Trophoblast cell (in vitro differentiated cells and primary cell): ENCODE data around the gene FAM53A.
A peak's percentile ranks its signal among the peaks of the same experiment; 100 is the strongest.

Experiments
- DNase-seq, 2 donors: peaks; one replicate each; pipeline ENCODE4 v3.0.0-alpha.2; 2016
- H2AFZ ChIP-seq: 2 replicates; pipeline ENCODE4 v1.6.1; 2013; ENCODE audit warnings: low read length, moderate library complexity, mild to moderate bottlenecking; ENCODE audit not compliant: insufficient read depth, poor library complexity
- H2AK5ac ChIP-seq: 2 replicates; pipeline ENCODE4 v1.6.1; 2013; ENCODE audit warnings: mild to moderate bottlenecking, low read length
- H2BK120ac ChIP-seq: 2 replicates; pipeline ENCODE4 v1.6.1; 2013; ENCODE audit warnings: low read length, mild to moderate bottlenecking, moderate library complexity; ENCODE audit not compliant: insufficient read depth, poor library complexity
- H2BK12ac ChIP-seq: 2 replicates; pipeline ENCODE4 v1.6.1; 2013; ENCODE audit warnings: mild to moderate bottlenecking, low read length, moderate library complexity
- H2BK5ac ChIP-seq: 2 replicates; pipeline ENCODE4 v1.6.1; 2013; ENCODE audit warnings: low read length, low read depth, moderate library complexity, mild to moderate bottlenecking; ENCODE audit not compliant: poor library complexity
- H3K14ac ChIP-seq: 2 replicates; pipeline ENCODE4 v1.6.1; 2013; ENCODE audit warnings: mild to moderate bottlenecking, low read length
- H3K18ac ChIP-seq: 2 replicates; pipeline ENCODE4 v1.6.1; 2013; ENCODE audit warnings: mild to moderate bottlenecking, low read length
- H3K23ac ChIP-seq: 2 replicates; pipeline ENCODE4 v1.6.1; 2013; ENCODE audit warnings: low read length
- H3K27ac ChIP-seq: 2 replicates; pipeline ENCODE4 v1.5.1; 2013; ENCODE audit warnings: low read depth, mild to moderate bottlenecking, inconsistent platforms, low read length, moderate library complexity
- H3K27me3 ChIP-seq: 2 replicates; pipeline ENCODE4 v1.6.1; 2013; ENCODE audit warnings: inconsistent platforms, mild to moderate bottlenecking, low read length, moderate library complexity; ENCODE audit not compliant: insufficient read depth
- H3K36me3 ChIP-seq, 2 experiments: 1 replicate in 1 of 2; 2 replicates in 1 of 2; pipeline ENCODE4 v1.6.1; 2013; ENCODE audit warnings: low read length in 2 of 2, mild to moderate bottlenecking in 2 of 2, moderate library complexity in 1 of 2; ENCODE audit not compliant: insufficient read depth in 2 of 2, control insufficient read depth in 1 of 2
- H3K4ac ChIP-seq: 2 replicates; pipeline ENCODE4 v1.6.1; 2013; ENCODE audit warnings: low read depth, mild to moderate bottlenecking, low read length, moderate library complexity
- H3K4me1 ChIP-seq, 2 experiments: 1 replicate in 1 of 2; 2 replicates in 1 of 2; pipeline ENCODE4 v1.6.1; 2013; ENCODE audit warnings: low read length in 2 of 2, mild to moderate bottlenecking in 2 of 2, moderate library complexity in 1 of 2; ENCODE audit not compliant: insufficient read depth in 2 of 2, control insufficient read depth in 1 of 2
- H3K4me2 ChIP-seq: 2 replicates; pipeline ENCODE4 v1.6.1; 2013; ENCODE audit warnings: inconsistent platforms, mild to moderate bottlenecking, low read length, moderate library complexity
- H3K4me3 ChIP-seq: 2 replicates; pipeline ENCODE4 v1.5.1; 2013; ENCODE audit warnings: mild to moderate bottlenecking, low read depth, low read length, inconsistent platforms
- H3K79me1 ChIP-seq: one replicate; pipeline ENCODE4 v1.6.1; 2013; ENCODE audit warnings: low read length
- H3K79me2 ChIP-seq: 2 replicates; pipeline ENCODE4 v1.6.1; 2013; ENCODE audit warnings: low read length, mild to moderate bottlenecking; ENCODE audit not compliant: control insufficient read depth, insufficient read depth, poor library complexity
- H3K9ac ChIP-seq: 2 replicates; pipeline ENCODE4 v1.6.1; 2013; ENCODE audit warnings: mild to moderate bottlenecking, low read length
- H3K9me3 ChIP-seq: 2 replicates; pipeline ENCODE4 v1.6.1; 2013; ENCODE audit warnings: low read depth, mild to moderate bottlenecking, control low read depth, inconsistent platforms, low read length; ENCODE audit not compliant: insufficient read depth
- H4K12ac ChIP-seq: 2 replicates; pipeline ENCODE4 v1.6.1; 2013; ENCODE audit warnings: low read depth, mild to moderate bottlenecking, low read length, moderate library complexity
- H4K8ac ChIP-seq: 2 replicates; pipeline ENCODE4 v1.6.1; 2013; ENCODE audit warnings: low read depth, mild to moderate bottlenecking, low read length, moderate library complexity
- H4K91ac ChIP-seq: one replicate; pipeline ENCODE4 v1.6.1; 2013; ENCODE audit warnings: low read depth, mild to moderate bottlenecking, low read length, moderate library complexity
- WGBS: extraction: QIAGEN DNeasy Blood & Tissue Kit; methylation state at CpG from one replicate; pipeline ENCODE4 v1.1.7; 2013; ENCODE audit warnings: missing lambda C conversion rate; ENCODE audit not compliant: insufficient read length, insufficient coverage; ENCODE audit errors: extremely low coverage; 5-methylcytosine and 5-hydroxymethylcytosine counted together

FAM53A gene

DNA sequence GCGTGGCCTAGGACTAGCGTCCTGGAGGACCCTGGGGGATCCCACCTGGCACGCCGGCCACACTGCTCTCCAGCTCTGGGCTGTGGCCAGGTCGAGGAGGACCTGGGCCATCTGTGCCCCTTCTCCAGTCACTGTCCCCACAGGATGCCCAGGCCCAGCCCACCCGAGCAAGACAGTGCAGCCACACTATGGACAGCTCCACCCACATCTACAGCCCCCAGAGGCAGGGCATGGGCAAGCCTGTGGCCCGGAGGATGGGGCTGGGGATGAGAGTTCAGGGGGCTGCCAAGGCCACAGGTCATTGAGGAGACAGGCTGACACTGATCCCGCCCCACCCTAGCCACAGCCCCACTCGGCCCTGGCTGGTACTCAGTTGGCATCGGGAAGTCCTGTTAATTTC is 30.3 kb downstream of the FAM53A start:
- H3K4me3 ChIP-seq, result no peak overlapping the region
- H3K4ac ChIP-seq, result no peak overlapping the region
- H2BK12ac ChIP-seq, result no peak overlapping the region
- no peak overlapping the region for H2BK120ac ChIP-seq
- DNase-seq, result no peak
- H3K27ac ChIP-seq, result no peak overlapping the region
- no CpG with 5 or more reads among the region's 10 CpGs for WGBS
- H2AFZ ChIP-seq, result no peak overlapping the region
- H4K8ac ChIP-seq, result no peak overlapping the region
- H3K27me3 ChIP-seq, result no peaks in the 10 kb centered on the region
- H3K36me3 ChIP-seq, result no peaks in the 10 kb centered on the region
- no peak overlapping the region for H3K23ac ChIP-seq
- no peaks in the 10 kb centered on the region for H3K79me1 ChIP-seq
- H3K14ac ChIP-seq, result no peak overlapping the region
- no peaks in the 10 kb centered on the region for H3K79me2 ChIP-seq
- no peak overlapping the region for H4K91ac ChIP-seq
- H2AK5ac ChIP-seq, result no peak overlapping the region
- H4K12ac ChIP-seq, result no peak overlapping the region
- no peaks in the 10 kb centered on the region for H3K4me1 ChIP-seq
- no peak overlapping the region for H3K9ac ChIP-seq
- no peak overlapping the region for H3K18ac ChIP-seq
- no peak overlapping the region for H2BK5ac ChIP-seq
- H3K4me2 ChIP-seq, result no peak overlapping the region
- H3K9me3 ChIP-seq, result peaks cover 13% of the 10 kb centered on the region

DNA sequence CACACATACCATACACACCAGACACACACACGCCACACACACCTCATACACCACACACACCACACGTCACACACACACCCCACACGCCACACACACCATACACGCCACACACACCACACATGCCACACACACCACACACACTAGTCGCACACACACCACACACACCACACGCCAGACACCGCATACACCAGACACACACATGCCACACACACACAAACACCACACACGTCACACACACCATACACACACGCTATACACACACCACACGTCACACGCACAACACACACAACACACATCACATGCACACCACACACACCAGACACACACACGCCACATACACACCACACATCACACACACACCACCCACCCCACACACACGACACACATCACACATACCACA is 32.0 kb downstream of the FAM53A start:
- Histone ChIP-seq H2BK5ac (no peak overlapping the region), H2BK12ac (no peak overlapping the region), H3K14ac (no peak overlapping the region), H3K27me3 (no peaks in the 10 kb centered on the region), H2AFZ (no peak overlapping the region), H4K91ac (no peak overlapping the region), H3K4me2 (no peak overlapping the region), H3K79me1 (no peaks in the 10 kb centered on the region), H2BK120ac (no peak overlapping the region), H3K9me3 (peaks cover 13% of the 10 kb centered on the region), H2AK5ac (no peak overlapping the region), H4K12ac (no peak overlapping the region), H3K4me3 (peak overlapping the region; percentile 61), H3K23ac (peak overlapping the region; percentile 19), H4K8ac (no peak overlapping the region), H3K4me1 (no peaks in the 10 kb centered on the region), H3K79me2 (no peaks in the 10 kb centered on the region), H3K18ac (no peak overlapping the region), H3K4ac (no peak overlapping the region), H3K27ac (no peak overlapping the region), H3K36me3 (no peaks in the 10 kb centered on the region), H3K9ac (no peak overlapping the region)
- no peak for DNase-seq
- WGBS, result over 99% methylated on average over 11 of the region's 13 CpGs

DNA sequence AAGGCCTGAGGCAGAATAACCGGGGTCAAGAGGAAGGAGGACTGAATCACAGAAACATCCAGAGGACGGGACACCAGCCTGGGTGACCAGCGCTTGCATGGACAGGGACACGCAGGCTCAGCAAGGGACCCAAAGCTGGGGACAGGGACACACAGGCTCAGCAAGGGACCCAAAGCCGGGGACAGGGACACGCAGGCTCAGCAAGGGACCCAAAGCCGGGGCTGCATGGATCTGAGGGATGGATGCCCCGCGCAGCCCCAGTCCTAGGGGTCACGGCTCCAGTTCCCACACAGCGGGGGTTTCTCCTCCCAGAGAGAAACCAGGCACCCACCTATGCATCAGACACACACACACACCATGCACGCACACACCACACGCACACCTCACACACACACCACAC is 32.5 kb downstream of the FAM53A start:
- WGBS, result no CpG with 5 or more reads among the region's 13 CpGs
- H3K4me2 ChIP-seq, result no peak overlapping the region
- H3K4ac ChIP-seq, result no peak overlapping the region

DNA sequence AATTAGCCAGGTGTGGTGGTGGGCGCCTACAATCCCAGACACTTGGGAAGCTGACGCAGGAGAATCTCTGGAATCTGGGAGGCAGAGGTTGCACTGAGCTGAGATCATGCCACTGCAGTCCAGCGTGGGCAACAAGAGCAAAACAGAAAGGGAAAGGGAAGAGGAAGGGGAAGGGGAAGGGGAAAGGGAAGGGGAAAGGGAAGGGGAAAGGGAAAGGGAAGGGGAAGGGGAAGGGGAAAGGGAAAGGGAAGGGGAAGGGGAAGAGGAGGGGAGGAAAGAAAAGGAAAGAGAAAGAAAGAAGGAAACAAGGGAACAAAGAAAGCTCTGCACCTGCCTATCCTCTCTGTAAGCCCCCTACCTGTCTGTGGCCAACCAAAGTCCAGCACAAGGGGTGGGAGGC is 35.2 kb downstream of the FAM53A start:
- H2BK5ac ChIP-seq, result no peak overlapping the region
- no peak for DNase-seq
- no CpG with 5 or more reads among the region's 3 CpGs for WGBS
- no peaks in the 10 kb centered on the region for H3K79me2 ChIP-seq
- H3K27me3 ChIP-seq, result no peaks in the 10 kb centered on the region
- H3K36me3 ChIP-seq, result no peaks in the 10 kb centered on the region
- no peak overlapping the region for H3K27ac ChIP-seq
- H3K14ac ChIP-seq, result no peak overlapping the region
- no peak overlapping the region for H2AK5ac ChIP-seq
- H4K8ac ChIP-seq, result no peak overlapping the region
- no peak overlapping the region for H3K4ac ChIP-seq
- no peaks in the 10 kb centered on the region for H3K79me1 ChIP-seq
- peaks cover 13% of the 10 kb centered on the region for H3K9me3 ChIP-seq
- H3K4me1 ChIP-seq, result peaks cover 11 to 13% of the 10 kb centered on the region in 2 experiments
- H2BK120ac ChIP-seq, result no peak overlapping the region
- H3K23ac ChIP-seq, result no peak overlapping the region
- no peak overlapping the region for H2AFZ ChIP-seq
- H4K12ac ChIP-seq, result no peak overlapping the region
- no peak overlapping the region for H3K4me3 ChIP-seq
- no peak overlapping the region for H2BK12ac ChIP-seq
- H4K91ac ChIP-seq, result no peak overlapping the region
- H3K18ac ChIP-seq, result no peak overlapping the region
- H3K4me2 ChIP-seq, result no peak overlapping the region
- no peak overlapping the region for H3K9ac ChIP-seq

More for the DNA sequence above, 32.5 kb downstream of the FAM53A start:
- no peaks in the 10 kb centered on the region for H3K4me1 ChIP-seq
- no peak overlapping the region for H4K91ac ChIP-seq
- no peak overlapping the region for H2AFZ ChIP-seq
- H3K79me1 ChIP-seq, result no peaks in the 10 kb centered on the region
- H3K18ac ChIP-seq, result no peak overlapping the region
- no peak overlapping the region for H2AK5ac ChIP-seq
- no peak for DNase-seq
- H3K4me3 ChIP-seq, result peak overlapping the region; percentile 61
- no peaks in the 10 kb centered on the region for H3K79me2 ChIP-seq
- no peak overlapping the region for H2BK120ac ChIP-seq
- H2BK5ac ChIP-seq, result no peak overlapping the region
- H2BK12ac ChIP-seq, result no peak overlapping the region
- H3K14ac ChIP-seq, result no peak overlapping the region
- H3K9ac ChIP-seq, result no peak overlapping the region
- no peak overlapping the region for H3K23ac ChIP-seq
- no peaks in the 10 kb centered on the region for H3K27me3 ChIP-seq
- no peak overlapping the region for H4K12ac ChIP-seq
- H3K27ac ChIP-seq, result no peak overlapping the region
- peaks cover 13% of the 10 kb centered on the region for H3K9me3 ChIP-seq
- no peak overlapping the region for H4K8ac ChIP-seq
- no peaks in the 10 kb centered on the region for H3K36me3 ChIP-seq
